ENCODE results near the gene ZNF836.

DNA sequence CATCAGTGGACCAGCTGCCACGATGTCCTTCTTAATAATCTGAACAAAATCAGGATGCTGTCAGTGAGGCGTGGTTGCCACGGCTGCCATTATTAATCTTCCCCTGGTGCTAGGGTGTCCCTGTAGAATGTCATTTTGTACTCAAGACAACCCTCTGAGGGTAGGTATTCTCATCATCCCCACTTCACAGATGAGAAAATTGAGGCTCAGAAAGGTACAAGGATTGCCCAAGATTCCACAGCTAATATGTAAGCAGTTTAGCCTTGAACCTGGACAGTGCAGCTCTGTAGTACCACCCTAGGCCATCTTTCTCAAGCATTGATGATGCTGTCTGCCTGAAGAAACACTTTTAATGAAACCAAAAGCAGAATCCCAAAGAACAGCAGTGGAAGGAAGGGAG lies 26.5 kb upstream of the ZNF836 start:
- no peak for TF ChIP-seq HEY1 (CRISPR knock-in tag; IDR thresholded peaks at IDR 0.05; ENCODE audit: borderline replicate concordance)
- TF ChIP-seq HNRNPL (IDR thresholded peaks at IDR 0.05; ENCODE audit: low read depth, low read length): no peak
- TF ChIP-seq EZH2 (IDR thresholded peaks at IDR 0.05; ENCODE audit: borderline replicate concordance, low read depth, low read length): no peak
- TF ChIP-seq, protein P1, sequence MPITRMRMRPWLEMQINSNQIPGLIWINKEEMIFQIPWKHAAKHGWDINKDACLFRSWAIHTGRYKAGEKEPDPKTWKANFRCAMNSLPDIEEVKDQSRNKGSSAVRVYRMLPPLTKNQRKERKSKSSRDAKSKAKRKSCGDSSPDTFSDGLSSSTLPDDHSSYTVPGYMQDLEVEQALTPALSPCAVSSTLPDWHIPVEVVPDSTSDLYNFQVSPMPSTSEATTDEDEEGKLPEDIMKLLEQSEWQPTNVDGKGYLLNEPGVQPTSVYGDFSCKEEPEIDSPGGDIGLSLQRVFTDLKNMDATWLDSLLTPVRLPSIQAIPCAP (CRISPR knock-in tag; IDR thresholded peaks at IDR 0.05; ENCODE audit: borderline replicate concordance): no peak
- TF ChIP-seq NCOR1 (IDR thresholded peaks at IDR 0.05): no peak
- TF ChIP-seq, protein P2, sequence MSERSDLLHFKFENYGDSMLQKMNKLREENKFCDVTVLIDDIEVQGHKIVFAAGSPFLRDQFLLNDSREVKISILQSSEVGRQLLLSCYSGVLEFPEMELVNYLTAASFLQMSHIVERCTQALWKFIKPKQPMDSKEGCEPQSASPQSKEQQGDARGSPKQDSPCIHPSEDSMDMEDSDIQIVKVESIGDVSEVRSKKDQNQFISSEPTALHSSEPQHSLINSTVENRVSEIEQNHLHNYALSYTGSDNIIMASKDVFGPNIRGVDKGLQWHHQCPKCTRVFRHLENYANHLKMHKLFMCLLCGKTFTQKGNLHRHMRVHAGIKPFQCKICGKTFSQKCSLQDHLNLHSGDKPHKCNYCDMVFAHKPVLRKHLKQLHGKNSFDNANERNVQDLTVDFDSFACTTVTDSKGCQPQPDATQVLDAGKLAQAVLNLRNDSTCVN (CRISPR knock-in tag; IDR thresholded peaks at IDR 0.05): no peak
- TF ChIP-seq ZFP91 (CRISPR knock-in tag; IDR thresholded peaks at IDR 0.05): no peak
- TF ChIP-seq, protein P3, sequence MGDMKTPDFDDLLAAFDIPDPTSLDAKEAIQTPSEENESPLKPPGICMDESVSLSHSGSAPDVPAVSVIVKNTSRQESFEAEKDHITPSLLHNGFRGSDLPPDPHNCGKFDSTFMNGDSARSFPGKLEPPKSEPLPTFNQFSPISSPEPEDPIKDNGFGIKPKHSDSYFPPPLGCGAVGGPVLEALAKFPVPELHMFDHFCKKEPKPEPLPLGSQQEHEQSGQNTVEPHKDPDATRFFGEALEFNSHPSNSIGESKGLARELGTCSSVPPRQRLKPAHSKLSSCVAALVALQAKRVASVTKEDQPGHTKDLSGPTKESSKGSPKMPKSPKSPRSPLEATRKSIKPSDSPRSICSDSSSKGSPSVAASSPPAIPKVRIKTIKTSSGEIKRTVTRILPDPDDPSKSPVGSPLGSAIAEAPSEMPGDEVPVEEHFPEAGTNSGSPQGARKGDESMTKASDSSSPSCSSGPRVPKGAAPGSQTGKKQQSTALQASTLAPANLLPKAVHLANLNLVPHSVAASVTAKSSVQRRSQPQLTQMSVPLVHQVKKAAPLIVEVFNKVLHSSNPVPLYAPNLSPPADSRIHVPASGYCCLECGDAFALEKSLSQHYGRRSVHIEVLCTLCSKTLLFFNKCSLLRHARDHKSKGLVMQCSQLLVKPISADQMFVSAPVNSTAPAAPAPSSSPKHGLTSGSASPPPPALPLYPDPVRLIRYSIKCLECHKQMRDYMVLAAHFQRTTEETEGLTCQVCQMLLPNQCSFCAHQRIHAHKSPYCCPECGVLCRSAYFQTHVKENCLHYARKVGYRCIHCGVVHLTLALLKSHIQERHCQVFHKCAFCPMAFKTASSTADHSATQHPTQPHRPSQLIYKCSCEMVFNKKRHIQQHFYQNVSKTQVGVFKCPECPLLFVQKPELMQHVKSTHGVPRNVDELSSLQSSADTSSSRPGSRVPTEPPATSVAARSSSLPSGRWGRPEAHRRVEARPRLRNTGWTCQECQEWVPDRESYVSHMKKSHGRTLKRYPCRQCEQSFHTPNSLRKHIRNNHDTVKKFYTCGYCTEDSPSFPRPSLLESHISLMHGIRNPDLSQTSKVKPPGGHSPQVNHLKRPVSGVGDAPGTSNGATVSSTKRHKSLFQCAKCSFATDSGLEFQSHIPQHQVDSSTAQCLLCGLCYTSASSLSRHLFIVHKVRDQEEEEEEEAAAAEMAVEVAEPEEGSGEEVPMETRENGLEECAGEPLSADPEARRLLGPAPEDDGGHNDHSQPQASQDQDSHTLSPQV (IDR thresholded peaks at IDR 0.05): no peak
- TF ChIP-seq, protein P4, sequence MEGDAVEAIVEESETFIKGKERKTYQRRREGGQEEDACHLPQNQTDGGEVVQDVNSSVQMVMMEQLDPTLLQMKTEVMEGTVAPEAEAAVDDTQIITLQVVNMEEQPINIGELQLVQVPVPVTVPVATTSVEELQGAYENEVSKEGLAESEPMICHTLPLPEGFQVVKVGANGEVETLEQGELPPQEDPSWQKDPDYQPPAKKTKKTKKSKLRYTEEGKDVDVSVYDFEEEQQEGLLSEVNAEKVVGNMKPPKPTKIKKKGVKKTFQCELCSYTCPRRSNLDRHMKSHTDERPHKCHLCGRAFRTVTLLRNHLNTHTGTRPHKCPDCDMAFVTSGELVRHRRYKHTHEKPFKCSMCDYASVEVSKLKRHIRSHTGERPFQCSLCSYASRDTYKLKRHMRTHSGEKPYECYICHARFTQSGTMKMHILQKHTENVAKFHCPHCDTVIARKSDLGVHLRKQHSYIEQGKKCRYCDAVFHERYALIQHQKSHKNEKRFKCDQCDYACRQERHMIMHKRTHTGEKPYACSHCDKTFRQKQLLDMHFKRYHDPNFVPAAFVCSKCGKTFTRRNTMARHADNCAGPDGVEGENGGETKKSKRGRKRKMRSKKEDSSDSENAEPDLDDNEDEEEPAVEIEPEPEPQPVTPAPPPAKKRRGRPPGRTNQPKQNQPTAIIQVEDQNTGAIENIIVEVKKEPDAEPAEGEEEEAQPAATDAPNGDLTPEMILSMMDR (IDR thresholded peaks at IDR 0.05 in 2 of 3, conservative IDR thresholded peaks at IDR 0.05 in 1 of 3; ENCODE audit: insufficient read depth in 2 of 3, low read depth in 1 of 3, low read length in 3 of 3): no peak
- no peak for TF ChIP-seq FOXJ2 (tag; IDR thresholded peaks at IDR 0.05)
- TF ChIP-seq GTF2E2 (tag; IDR thresholded peaks at IDR 0.05): no peak
- no peak for TF ChIP-seq SAFB2 (IDR thresholded peaks at IDR 0.05; ENCODE audit: borderline replicate concordance, low read depth, low read length, severe bottlenecking)
- no peak for TF ChIP-seq NR2F6 (CRISPR knock-in tag; IDR thresholded peaks at IDR 0.05)
- no peak for TF ChIP-seq EWSR1 (IDR thresholded peaks at IDR 0.05; ENCODE audit: borderline replicate concordance, low read depth, partially characterized antibody)

All from K562 (cell line).